K562 (cell line): ENCODE results near the gene ADAM23. TPM values are rescaled to one million over a fixed set of nuclear protein-coding genes. Genes with fewer than 3 reads are reported as not detected.

Experiments used
- ATAC-seq: fragments of 200-7000 bp; cut with Tn5 transposase; 3 replicates; pipeline ENCODE4 v1.9.1; 2020; ENCODE audit warnings: moderate library complexity
- BruUV-seq: library from RNA; stranded (reverse); fragments of 400-500 nt; replicated peaks from 2 replicates; lab custom pipeline; 2021; lab: Mats Ljungman, UMichigan
- CTCF ChIA-PET: fragments of 300-600 bp; formaldehyde crosslinking; extraction: SDS; loops from one replicate; lab custom pipeline; 2021; ENCODE audit warnings: low intra/inter-chr PET ratio; lab: Yijun Ruan, JAX
- POLR2A ChIA-PET: fragments of 300-600, 350-650 bp; sonication (Branson Sonifier 250); formaldehyde crosslinking; extraction: SDS; loops from one replicate; lab custom pipeline; 2021; ENCODE audit warnings: antibody characterized with exemption, inconsistent platforms; lab: Yijun Ruan, JAX
- DNase-seq, 4 experiments: peaks; one replicate each; pipeline versions ENCODE4 v3.0.0 to v3.0.0-alpha.2; 2011 to 2018; ENCODE audit warnings: low spot score in 3 of 4, mixed read lengths in 3 of 4; ENCODE audit errors: extremely low read depth in 1 of 4
- FAIRE-seq: peaks from 2 replicates; lab custom pipeline; 2011; peaks lifted over from hg19 to GRCh38; lab: Jason Lieb, UNC
- H2AFZ ChIP-seq: 2 replicates; pipeline ENCODE4 v1.6.0; 2011; ENCODE audit warnings: low read depth, low read length, control low read depth, inconsistent platforms
- H3K27ac ChIP-seq: fragments of 200-600 bp; 3 replicates; pipeline ENCODE4 v1.8.0; 2011; ENCODE audit warnings: low read depth, mild to moderate bottlenecking, control low read depth, inconsistent platforms, low read length, moderate library complexity, mixed read lengths; ENCODE audit errors: extremely low read depth
- H3K27me3 ChIP-seq, 2 experiments: fragments of 300-600 bp in 1 of 2; 2 replicates in 1 of 2; 3 replicates in 1 of 2; pipeline versions ENCODE4 v1.6.0 to v1.8.0; 2011; ENCODE audit warnings: inconsistent platforms in 2 of 2, low read length in 2 of 2, mild to moderate bottlenecking in 1 of 2, mixed read lengths in 1 of 2, moderate library complexity in 1 of 2; ENCODE audit not compliant: control insufficient read depth in 2 of 2, insufficient read depth in 2 of 2
- H3K36me3 ChIP-seq: fragments of 300-600 bp; 3 replicates; pipeline ENCODE4 v1.8.0; 2011; ENCODE audit warnings: mild to moderate bottlenecking, low read length, inconsistent platforms; ENCODE audit not compliant: control insufficient read depth, insufficient read depth
- H3K4me1 ChIP-seq, 2 experiments: fragments of 200-600 bp in 1 of 2; replicated peaks in 1 of 2; 2 replicates in 1 of 2; 3 replicates in 1 of 2; pipeline versions ENCODE4 v1.5.1 to v1.8.0; 2011; ENCODE audit warnings: inconsistent platforms in 2 of 2, low read length in 2 of 2, mild to moderate bottlenecking in 1 of 2, mixed read lengths in 1 of 2, moderate library complexity in 1 of 2; ENCODE audit not compliant: control insufficient read depth in 2 of 2, insufficient read depth in 2 of 2
- H3K4me2 ChIP-seq: 2 replicates; pipeline ENCODE4 v1.6.1; 2011; ENCODE audit warnings: low read length, control low read depth, inconsistent platforms, mixed read lengths; ENCODE audit not compliant: insufficient read depth
- H3K4me3 ChIP-seq: fragments of 200-600 bp; sonication (generic), shearing (Covaris generic); 2 replicates; pipeline ENCODE4 v1.5.1; 2016; ENCODE audit warnings: control low read depth, inconsistent platforms
- H3K79me2 ChIP-seq: fragments of 200-600 bp; 3 replicates; pipeline ENCODE4 v1.8.0; 2011; ENCODE audit warnings: low read length, inconsistent platforms; ENCODE audit not compliant: control insufficient read depth, insufficient read depth
- H3K9ac ChIP-seq, 2 experiments: 2 replicates each; pipeline versions ENCODE4 v1.6.0 to v1.6.1; 2011; ENCODE audit warnings: low read depth in 2 of 2, low read length in 2 of 2, control low read depth in 1 of 2, inconsistent platforms in 1 of 2, mild to moderate bottlenecking in 1 of 2, mixed read lengths in 1 of 2; ENCODE audit not compliant: insufficient read depth in 1 of 2
- H3K9me1 ChIP-seq: one replicate; pipeline ENCODE4 v1.6.0; 2011; ENCODE audit warnings: inconsistent platforms, mild to moderate bottlenecking, low read length, moderate library complexity; ENCODE audit not compliant: control insufficient read depth, insufficient read depth
- H3K9me3 ChIP-seq: replicated peaks from 2 replicates; pipeline ENCODE4 v1.5.1; 2011; ENCODE audit warnings: low read depth, low read length, inconsistent platforms; ENCODE audit not compliant: control insufficient read depth, insufficient read depth
- H4K20me1 ChIP-seq: replicated peaks from 2 replicates; pipeline ENCODE4 v1.6.1; 2011; ENCODE audit warnings: low read length, inconsistent platforms, mixed read lengths; ENCODE audit not compliant: control insufficient read depth, insufficient read depth
- ARID2 ChIP-seq: fragments of 450-650 bp; IDR thresholded peaks from 2 replicates; pipeline ENCODE4 v1.6.1; 2017; ENCODE audit warnings: antibody characterized with exemption, mild to moderate bottlenecking
- ARID3A ChIP-seq: IDR thresholded peaks from 2 replicates; pipeline ENCODE4 v1.6.1; 2012; ENCODE audit warnings: low read depth, low read length, improper control_type of control experiment, borderline replicate concordance
- CEBPZ ChIP-seq: fragments of 150-350 bp; IDR thresholded peaks from 2 replicates; pipeline ENCODE4 v1.6.1; 2014; ENCODE audit warnings: low read depth, mild to moderate bottlenecking, low read length, borderline replicate concordance
- CREB5 ChIP-seq: fragments of 250-450 bp; sonication (Bioruptor Pico); IDR thresholded peaks from 2 replicates; pipeline ENCODE4 v1.5.0; 2020; ENCODE audit warnings: mild to moderate bottlenecking
- PTTG1 ChIP-seq: fragments of 450-650 bp; IDR thresholded peaks from 2 replicates; pipeline ENCODE4 v1.6.1; 2016; ENCODE audit warnings: low read depth, mild to moderate bottlenecking, missing genetic modification characterization, missing compliant biosample characterization
- RAD21 ChIP-seq, 2 experiments: fragments of 250-450 bp in 1 of 2; fragments of 450-650 bp in 1 of 2; sonication (Bioruptor Pico) in 1 of 2; formaldehyde crosslinking in 1 of 2; IDR thresholded peaks in 1 of 2; conservative IDR thresholded peaks in 1 of 2; 2 replicates each; pipeline versions ENCODE4 v1.4.0 to v1.8.0; 2020 to 2022; ENCODE audit warnings: mild to moderate bottlenecking in 2 of 2, moderate library complexity in 1 of 2
- SREBF2 ChIP-seq: sonication (generic); formaldehyde crosslinking; IDR thresholded peaks from 2 replicates; pipeline ENCODE4 v1.4.0; 2020; ENCODE audit warnings: mild to moderate bottlenecking, missing genetic modification reagents
- ZBTB17 ChIP-seq: fragments of 450-650 bp; formaldehyde crosslinking; IDR thresholded peaks from 2 replicates; pipeline ENCODE4 v1.4.0; 2020; ENCODE audit warnings: mild to moderate bottlenecking
- ZNF146 ChIP-seq: IDR thresholded peaks from one replicate; pipeline ENCODE4 v1.6.1; 2018; ENCODE audit warnings: missing compliant biosample characterization; ENCODE audit not compliant: unreplicated experiment
- ZNF76 ChIP-seq: fragments of 250-450 bp; sonication (Bioruptor Pico); IDR thresholded peaks from 2 replicates; pipeline ENCODE4 v1.4.0; 2020; ENCODE audit warnings: mild to moderate bottlenecking, moderate library complexity, borderline replicate concordance
- in situ Hi-C: fragments of 300-500 bp; cut with MboI; formaldehyde crosslinking; loops from 4 replicates; pipeline ENCODE4 v1.15.0; 2018; ENCODE audit warnings: inconsistent platforms, mixed read lengths
- intact Hi-C: fragments of 100-400 bp; cut with micrococcal nuclease; formaldehyde crosslinking; loops from 2 replicates; pipeline ENCODE4 v1.14.2; 2022
- polyA plus RNA-seq, 8 experiments: library from polyadenylated mRNA; depleted of rRNA in 4 of 8; stranded (reverse) in 5 of 8; unstranded in 3 of 8; fragments of >200 nt; fragmentation: Nextera tagmentation in 2 of 8; fragmentation: Illumina TruSeq in 1 of 8; extraction: Ambion mirVana in 2 of 8; extraction: Trizol in 1 of 8; gene quantifications; 2 replicates each; pipeline versions ENCODE4 v1.2.1 to v1.2.3, GENCODE V29; 2011 to 2014; ENCODE audit warnings: inconsistent platforms in 1 of 8, missing spikeins in 1 of 8
- total RNA-seq, 7 experiments: library from RNA; depleted of rRNA in 6 of 7; stranded (reverse); fragments of >200 nt in 6 of 7; fragmentation: Illumina TruSeq in 2 of 7; extraction: Trizol in 2 of 7; gene quantifications; 2 replicates each; pipeline versions ENCODE4 v1.2.1 to v1.2.3, GENCODE V29; 2011 to 2021; ENCODE audit warnings: low replicate concordance in 1 of 7

The ADAM23 gene
- total and polyA plus RNA-seq, 9 of the 15 experiments (the other 6 are each of a cell fraction or from before 2014, with no cell fraction given) = 0.02 TPM; not detected in 8

- intact Hi-C loops = no loop called here
Observed at GRCh38 chr2:206433686-206434085, 9.6 kb upstream of the ADAM23 start.

More at GRCh38 chr2:206433686-206434085, 9.6 kb upstream of the ADAM23 start:
- Histone ChIP-seq H3K27ac (no peak overlapping the region), H3K9me1 (no peaks in the 10 kb centered on the region), H3K9ac (no peak overlapping the region), H2AFZ (no peak overlapping the region), H4K20me1 (no peaks in the 10 kb centered on the region), H3K4me1 (no peaks in the 10 kb centered on the region), H3K4me2 (no peak overlapping the region), H3K4me3 (no peak overlapping the region), H3K79me2 (no peaks in the 10 kb centered on the region), H3K36me3 (no peaks in the 10 kb centered on the region)
- ChIA-PET CTCF (no interaction called here), POLR2A (no interaction called here)
- FAIRE-seq (no peak), DNase-seq (no peak), ATAC-seq (no peak)
- in situ Hi-C loops = no loop called here
- no peak for TF ChIP-seq SREBF2 (CRISPR knock-in tag)
- no peak for TF ChIP-seq ARID2
- no peak for TF ChIP-seq CREB5 (CRISPR knock-in tag)
- TF ChIP-seq PTTG1 (tag) = no peak
- no peak for TF ChIP-seq RAD21 (CRISPR knock-in tag; conservative IDR thresholded peaks at IDR 0.05 in 1 of 2, IDR thresholded peaks at IDR 0.05 in 1 of 2)
- TF ChIP-seq ARID3A = no peak
- no peak for TF ChIP-seq CEBPZ
- no peak for TF ChIP-seq ZNF76 (CRISPR knock-in tag)
- no peak for TF ChIP-seq ZNF146 (CRISPR knock-in tag)
- no peak for TF ChIP-seq ZBTB17 (CRISPR knock-in tag)
- TF ChIP-seq, all 486 proteins: peak for 0
- BruUV-seq = no TSS peak
- Histone ChIP-seq H3K9me3 (no peaks in the 10 kb centered on the region), H3K27me3 (no peaks in the 10 kb centered on the region)
